HG03095 (cell line): Measurements from ENCODE around the gene MVB12B.
"Not testable (repeated sequence)": the region's sequence is repeated elsewhere in the genome, so short reads cannot be mapped to it uniquely, and the experiment has no call there.

ENCODE experiments used
- ATAC-seq: cut with Tn5 transposase; IDR thresholded peaks from one replicate; pipeline ENCODE4 v1.9.1; 2021; ENCODE audit warnings: moderate library complexity; ENCODE audit not compliant: unreplicated experiment

The MVB12B gene

DNA sequence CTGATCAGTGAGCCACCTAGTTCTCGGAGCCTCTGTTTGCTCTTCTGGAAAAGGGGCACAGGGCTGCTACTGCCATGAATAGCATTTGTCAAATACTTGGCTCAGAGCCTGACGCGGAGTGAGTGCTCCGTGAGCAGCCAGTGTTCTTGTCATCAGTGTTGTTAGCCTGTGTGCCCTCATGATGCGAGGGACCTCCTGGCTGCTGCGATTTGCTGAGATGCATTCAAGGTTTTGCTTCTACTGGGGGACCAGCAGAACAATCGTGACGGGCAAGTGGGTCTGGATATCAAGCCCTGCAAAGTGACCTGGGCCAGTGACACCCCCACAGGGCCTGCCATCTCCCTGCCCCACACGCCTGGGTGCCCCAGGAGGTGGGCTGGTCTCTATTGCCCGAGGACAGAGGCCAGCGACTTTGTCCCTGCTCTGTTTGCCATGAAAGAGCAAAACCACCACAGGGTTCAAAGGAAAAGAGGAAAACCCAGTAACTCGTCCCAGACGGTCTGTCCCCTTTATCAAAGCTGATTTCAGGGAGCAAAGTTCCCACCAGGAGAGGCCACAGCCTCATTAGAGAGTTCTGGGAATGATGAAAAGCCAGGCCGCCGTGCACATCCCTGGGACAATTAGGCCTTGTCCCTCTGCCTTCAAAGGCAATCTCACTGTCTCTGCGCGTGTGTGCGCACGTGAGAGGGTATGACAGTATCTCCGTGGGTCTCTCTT is 200.6 kb downstream of the MVB12B start:
- no peak for ATAC-seq

DNA sequence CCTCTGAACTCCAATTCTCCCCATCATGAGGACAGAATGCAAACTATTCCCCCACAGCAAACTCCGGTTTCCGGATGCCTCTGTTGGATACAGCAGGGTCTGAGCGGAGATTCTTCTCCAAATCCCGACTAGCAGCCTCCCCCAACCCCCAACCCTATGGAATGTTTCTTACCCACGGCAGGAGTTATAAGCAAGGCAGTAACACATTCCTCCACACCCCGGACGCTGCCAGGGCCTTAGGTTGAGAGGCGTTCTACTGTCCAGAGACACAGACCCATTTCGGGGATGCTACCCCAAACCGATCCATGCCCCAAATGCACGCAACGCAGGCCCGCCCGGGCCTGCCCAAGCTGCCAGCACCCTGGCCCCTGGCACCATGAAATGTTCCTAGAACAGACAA is 201.5 kb downstream of the MVB12B start:
- ATAC-seq, result no peak

DNA sequence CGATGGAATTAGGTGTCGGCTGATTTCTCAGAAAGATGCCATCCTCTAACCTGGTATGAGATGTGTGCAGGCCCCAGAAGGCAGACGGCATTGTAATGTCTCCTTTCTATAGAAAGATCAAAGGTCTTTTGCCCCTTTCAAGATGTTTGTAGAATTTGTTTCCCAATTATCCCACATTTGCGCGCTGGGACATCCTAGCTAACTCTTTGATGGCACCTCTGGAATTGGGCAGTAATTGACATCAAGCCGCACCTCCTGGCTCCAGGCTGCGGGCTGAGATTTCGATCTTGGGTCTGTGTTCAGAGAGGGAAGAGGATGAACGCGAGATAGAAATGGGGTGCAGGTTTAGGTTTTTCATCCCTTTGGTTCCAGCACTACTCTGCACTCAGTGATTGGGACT is 202.3 kb downstream of the MVB12B start:
- ATAC-seq, result no peak

DNA sequence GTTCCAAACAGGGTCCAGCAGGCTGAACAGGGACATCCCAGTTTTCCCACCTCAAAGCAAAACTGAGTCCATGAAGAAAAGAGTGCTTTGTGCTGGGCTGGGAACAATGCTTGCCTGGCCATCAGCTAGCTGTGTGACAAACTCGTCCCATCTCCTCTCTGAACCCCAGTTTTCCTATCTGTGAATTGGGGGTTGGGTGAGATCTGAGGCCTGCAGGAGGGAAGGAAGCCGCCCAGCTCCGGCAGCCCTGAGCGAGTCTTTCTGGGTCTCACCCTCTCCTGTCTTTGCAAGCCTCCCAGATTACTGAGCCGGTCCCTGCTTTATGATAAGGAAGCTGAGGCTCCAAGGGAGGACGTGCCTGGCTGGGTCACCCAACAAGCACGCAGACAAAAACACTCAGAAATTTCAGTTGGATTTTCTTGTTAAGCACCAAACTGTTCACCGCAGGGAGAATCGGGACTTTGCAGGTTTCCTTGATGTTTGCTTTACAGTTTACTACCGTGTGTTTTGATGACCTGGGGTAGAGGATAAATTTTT is 204.5 kb downstream of the MVB12B start:
- no peak for ATAC-seq

DNA sequence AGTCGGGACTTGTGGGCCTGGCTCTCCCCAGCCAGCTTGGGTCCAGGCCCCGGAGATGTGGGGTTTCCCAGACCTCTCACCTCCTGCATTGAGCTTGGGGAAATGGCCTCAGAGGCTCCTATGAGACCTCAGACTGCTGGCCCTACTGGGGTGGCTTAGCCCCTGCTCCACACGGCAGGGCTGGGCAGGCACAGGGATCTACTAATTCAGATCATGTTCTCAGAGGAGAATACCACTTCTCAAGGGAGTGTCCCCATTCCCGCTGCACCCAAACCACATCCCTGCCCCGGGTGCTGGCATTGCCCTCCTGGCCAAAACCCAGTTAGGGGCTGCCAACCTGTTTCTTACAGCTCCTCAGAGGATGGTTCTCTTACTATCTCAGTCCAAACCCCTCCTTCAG is 205.0 kb downstream of the MVB12B start:
- no peak for ATAC-seq

DNA sequence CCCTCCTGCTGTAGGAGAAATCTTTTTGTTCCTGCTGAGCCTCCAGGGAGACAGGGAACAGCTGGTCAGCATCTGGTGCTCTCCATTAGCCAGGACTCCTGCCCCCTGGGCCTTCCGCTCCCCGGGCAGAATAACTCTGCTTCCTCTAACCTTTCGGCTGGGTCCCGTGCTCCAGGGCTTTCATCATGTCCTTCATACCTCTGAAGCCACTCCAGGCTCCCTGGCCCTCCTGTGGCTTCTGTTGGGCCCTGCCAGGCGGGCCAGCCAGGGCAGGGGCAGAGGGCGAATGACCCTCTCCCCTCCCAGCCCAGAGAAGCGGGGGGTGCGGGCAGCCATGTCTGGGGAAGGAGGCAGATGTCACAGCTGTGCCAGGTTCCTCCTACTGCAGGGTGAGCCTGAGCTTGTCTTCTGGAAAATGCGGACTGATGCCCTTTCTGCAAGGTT is 205.4 kb downstream of the MVB12B start:
- no peak for ATAC-seq

DNA sequence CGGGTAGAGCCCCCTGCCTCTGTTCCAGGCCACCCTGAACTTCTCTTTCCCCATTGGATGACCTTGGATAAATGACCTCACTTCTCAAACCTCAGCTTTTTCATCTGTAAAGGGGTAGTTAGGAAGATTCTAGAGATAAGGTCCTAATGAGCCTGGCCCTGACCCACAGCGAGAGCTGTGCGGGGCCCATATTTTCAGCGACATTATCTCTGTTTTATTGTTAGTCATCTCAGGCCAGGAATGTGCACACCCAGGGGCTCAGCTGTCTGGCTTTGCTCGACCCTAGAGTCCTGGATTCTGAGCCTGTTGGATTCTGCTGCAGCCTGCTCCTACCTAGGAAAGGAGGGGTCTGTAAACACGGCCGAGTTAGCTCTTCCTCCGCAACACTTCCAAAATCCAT is 205.9 kb downstream of the MVB12B start:
- no peak for ATAC-seq

DNA sequence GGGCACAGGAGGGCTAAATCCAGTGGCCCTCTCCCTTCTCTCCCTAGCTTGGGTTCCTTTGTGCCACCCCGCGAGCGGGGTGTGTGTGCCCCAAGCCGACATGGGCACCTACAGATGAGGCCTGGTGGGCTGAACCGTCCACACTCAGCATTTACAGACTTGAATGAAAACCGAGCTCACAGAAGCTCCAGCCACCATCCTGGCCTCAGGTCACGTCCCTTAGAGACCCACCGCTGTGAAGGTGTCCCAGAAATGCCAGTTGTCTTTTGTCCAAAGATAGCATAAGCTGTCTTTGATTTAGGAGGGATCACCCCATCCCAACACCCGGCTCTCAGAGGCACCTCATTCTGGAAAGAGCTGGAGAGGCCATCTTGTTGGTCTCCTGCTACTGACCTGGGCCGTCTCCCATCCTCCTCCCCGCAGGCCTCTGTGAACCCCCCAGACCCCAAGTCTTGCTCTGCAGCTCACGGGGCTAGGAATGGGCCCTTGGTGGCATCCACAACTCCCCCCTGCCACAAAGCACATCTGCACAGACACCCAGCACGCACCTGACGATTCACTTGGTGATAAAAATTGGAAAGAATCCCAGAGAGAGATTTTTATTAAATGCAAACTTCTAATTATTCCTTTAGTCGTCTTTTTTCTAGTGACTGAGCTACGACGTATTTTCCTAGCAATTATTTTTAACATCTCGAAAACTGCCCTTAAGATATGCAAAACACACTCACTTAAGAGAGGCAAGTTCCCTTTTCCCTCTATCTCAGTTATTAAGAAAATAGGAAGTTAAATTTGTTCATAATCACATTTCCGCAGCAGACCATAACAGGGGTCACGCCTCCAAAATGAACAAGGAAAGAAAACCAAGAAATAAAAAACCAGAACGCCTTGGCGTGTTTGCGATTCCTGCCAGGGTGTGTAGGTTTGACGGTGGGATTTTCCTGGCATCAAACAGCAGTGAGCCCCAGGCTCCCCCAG is 206.6 kb downstream of the MVB12B start:
- ATAC-seq, result no peak

DNA sequence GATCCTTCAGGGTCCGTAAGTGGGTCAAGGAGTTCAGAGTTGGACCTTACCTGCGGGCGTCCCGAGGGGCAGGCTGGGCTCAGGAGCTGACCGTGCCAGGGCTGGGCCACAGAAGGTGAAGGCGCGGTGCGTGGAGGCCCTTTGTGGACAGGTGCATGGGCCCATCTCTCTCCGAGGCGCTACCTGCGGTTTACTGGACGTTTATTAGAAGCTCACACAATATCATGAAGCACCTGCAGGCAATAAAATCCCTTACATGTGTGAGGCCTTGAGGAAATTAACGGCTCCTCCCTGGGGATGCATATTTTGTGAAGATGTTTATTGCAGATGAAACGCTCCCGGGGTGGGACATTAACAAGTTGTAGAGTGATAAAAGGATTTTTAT is 207.3 kb downstream of the MVB12B start:
- ATAC-seq, result no peak

DNA sequence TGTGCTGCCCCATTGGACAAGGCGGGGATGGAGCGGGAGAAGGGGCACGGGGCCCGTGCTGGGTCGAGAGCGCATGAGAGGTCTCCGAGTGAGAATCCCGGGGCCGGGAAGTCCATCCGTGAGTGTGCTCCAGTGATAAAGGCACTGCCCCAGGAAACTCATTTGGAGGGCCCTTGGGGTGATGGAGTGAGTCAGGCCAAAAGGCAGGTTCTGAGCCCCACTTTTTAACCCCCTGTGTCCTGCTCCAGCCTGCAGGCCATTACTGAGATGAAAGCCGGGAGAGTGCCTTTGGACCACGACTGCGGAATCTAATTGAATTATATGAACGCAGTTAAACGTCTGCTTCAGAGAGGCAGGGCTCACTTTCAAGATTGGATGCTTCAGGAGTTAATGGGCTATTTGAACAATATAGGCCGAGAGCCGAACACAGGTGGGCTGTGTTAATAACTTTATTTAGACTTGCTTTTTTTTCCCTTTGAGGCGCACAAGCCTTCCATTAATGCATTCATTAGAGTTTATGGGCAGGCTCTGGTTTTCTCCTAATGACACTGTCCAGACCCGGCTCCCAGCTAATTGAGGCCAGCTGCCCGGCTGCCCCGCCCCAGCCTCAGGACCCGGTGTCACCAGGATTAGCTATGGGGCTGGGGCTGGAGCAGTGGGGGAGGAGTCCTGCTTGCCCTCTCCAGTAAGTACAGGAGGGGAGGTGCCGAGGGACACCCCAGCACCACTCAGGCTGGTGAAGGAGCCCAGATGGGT is 208.0 kb downstream of the MVB12B start:
- ATAC-seq, result no peak

DNA sequence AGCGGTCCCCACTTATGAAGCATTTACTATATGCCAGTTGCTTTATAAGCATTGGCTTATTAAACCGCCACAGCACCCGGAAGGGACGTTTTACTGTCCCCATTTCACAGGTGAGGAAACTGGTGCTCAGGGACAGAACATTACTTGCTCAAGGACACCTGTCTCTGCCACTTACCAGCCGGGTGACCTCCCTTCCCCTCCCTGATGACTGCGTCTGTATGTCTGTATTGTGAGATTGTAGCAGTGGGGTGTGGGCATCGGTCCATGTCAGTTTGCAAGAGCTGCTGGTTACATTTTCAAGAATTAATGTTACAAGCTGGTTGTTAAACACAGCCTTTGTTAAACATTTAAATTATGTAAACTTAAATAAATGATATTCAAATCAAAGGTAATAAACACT is 209.5 kb downstream of the MVB12B start:
- ATAC-seq, result no peak

DNA sequence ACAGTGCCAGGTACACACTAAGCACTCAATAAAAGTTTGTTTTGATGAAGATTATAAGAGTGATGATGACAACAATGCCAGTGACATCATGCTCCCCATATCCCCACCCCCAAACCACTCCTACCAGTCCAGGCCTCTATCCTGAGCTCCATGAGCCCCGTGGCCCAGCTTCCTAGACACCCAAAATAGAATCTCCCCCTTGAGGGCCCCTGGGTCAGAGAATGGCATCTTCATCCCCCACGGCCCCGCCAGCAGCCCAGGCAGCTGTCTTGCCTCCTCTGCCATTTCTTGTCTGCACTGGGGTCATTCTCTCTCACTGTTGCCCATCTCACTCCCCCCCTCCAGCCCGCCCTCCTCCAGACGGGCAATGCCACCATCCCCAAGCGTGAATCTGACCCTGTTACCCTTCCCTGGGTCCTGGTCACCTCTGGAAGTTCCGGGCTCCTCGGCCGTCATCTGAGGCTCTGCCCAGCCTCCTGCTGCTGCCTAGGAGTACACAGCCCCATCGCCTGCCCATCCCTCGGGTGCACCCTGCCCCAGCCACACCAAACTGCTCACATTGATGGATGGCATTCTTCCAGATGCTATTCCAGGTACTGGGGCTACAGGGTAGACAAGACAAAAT is 210.3 kb downstream of the MVB12B start:
- no peak for ATAC-seq

DNA sequence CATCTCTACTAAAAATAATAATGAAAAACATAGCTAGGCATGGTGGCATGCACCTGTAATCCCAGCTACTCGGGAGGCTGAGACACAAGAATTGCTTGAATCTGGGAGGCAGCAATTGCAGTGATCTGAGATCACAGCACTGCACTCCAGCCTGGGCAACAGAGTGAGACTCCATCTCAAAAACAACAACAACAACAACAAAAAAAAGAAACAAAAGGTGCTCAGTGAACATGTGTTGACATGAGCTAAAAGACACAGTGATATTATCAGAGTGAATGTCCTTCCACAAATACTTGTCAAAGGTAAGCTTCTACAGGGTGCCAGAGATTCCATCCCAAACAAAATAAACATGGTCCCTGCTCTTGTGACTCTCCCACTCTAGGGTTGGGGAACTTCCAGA is 211.9 kb downstream of the MVB12B start:
- ATAC-seq, result no peak

DNA sequence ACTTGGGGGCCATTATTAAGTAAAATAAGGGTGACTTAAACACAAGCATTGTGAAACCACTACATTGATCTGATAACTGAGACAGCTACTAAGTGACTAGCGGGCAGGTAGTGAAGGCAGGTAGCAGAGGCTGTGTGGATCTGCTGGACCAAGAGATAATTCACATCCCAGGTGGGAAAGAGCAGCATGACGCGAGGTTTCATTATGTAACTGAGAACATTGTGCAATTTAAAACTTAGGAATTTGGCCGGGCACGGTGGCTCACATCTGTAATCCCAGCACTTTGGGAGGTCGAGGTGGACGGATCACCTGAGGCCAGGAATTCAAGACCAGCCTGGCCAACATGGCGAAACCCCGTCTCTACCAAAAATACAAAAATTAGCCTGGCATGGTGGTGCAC is 213.8 kb downstream of the MVB12B start:
- ATAC-seq, result not testable (repeated sequence)

DNA sequence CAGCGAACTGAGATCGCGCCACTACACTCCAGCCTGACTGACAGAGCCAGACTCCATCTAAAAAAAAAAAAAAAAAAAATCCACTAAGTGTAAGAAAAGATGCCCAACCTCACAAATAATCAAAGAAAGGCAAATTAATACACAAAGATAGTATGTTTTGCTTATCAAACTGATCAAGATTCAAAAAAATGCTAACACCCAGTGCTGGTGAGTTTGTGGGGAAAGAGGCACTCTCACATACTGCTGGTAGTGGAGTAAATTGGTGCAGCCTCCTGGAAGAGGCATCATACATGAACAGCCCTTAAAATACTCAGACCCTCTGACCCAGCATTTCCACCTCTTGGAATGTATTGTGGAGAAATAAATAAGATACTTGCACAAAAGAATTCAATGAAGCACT is 216.9 kb downstream of the MVB12B start:
- no peak for ATAC-seq

DNA sequence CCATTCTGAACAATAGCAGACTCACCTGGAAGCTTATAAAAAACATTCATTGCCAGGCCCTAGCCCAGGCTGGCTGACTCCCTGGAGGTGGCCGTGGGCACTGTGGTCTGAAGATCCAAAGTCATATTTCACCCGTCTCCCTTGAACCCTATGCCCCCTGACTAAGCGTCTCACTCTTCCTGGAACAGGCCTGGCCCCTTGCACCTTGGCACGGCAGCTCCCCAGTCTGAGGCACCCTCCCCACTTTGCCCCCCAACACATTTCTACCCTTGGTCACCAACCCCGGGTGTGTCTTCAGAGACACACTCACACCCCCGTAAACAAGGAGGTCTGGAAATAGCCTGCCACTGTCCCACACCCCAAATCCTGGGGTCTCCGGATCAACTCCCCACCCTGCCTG is 218.5 kb downstream of the MVB12B start:
- ATAC-seq, result no peak

DNA sequence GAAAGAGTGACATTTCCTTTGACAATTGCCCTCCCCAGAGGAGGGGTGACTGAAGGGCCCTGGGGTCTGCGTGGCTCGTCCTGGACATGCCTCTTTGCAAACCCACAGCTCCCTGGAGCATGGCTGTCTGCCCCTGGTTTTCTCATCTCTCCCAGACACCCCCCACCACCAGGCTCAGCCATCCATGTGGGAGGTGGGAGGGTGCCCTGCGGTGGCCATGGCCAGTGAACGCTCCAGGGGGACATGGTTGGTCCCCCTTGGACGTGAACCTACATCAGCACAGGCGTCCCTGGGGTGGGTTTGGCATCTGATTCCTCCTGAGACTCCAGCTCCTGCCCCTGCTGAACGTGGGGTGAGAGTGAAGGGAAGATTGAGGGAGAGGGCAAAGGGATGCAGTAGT is 219.4 kb downstream of the MVB12B start:
- ATAC-seq, result no peak

DNA sequence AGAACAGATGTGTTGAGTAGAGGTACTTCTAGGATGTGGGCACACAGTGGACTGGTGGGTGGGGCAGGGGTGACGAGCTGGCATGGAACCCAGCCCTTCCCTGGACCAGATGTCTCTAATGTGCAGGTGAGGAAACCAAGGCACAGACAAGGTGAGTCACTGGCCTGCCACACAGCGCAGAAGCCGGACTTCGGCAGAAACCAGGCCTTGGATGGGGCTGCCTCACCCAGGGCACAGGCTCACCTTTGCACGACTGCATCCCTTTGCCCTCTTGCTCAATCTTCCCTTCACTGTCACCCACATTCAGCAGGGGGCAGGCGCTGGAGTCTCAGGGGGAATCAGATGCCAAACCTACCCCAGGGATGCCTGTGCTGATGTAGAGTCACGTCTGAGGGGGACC is 221.7 kb downstream of the MVB12B start:
- ATAC-seq, result no peak

DNA sequence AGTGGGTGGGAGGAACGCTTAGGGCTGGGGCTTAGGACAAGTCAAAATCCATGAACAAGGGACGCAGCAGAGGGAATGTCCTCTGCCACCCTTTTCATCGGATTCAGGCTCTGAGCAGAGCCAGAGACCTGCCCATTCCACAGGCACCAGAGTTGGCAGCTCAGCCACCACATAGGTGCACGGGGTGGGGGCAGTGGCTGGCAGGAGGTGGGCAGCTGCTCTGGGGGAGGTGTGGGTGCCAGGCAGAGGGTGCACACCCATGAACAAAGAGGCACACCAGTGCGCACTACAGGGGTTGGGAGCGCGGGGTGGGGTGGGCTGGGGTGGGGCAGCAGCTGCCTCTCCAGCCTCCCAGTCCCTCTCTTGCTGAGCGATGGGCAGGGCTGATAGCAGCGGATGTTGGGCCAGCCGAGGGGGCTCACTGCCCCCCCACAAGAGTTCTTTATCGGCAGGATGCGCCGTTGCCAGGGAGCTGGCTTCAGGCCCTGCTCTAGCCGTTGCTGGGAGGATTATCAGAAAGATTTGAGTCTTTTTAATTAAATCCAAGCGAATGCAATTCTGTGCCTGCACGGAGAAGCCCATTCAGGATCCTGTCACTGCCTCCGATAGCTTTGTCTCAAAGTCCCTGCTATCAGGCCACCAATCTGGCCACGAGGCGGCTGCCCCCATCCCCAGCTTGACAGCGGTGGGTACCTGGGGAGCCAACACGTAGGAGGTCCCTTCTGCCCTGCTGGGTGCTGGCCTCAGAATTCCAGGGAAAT is 222.8 kb downstream of the MVB12B start:
- no peak for ATAC-seq

DNA sequence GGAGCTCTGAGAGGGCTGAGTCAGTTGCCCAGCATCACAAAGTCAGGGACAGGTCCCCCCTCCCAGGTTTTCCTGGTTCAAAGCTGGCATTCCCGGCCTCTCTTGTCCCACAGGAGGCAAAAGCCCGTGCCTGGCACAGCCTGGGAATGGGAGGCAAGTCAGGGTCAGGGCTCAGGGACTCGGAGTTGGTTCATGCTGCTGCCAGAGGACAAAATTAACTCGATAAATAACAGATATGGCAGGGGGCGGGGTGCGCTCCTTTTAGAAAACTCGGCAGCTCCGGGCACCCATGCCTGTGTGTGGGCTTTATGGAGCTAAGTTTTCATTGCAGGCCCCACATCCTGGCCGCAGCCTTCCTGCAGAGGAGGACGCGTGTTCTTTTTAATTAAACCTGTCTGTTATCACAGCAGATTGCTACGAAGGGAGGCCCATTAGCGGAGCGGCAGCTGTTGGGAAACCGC is 224.3 kb downstream of the MVB12B start:
- ATAC-seq, result no peak
